HEK293 (cell line): Measurements from ENCODE around the gene AP1S1.
A peak's percentile ranks its signal among the peaks of the same experiment; 100 is the strongest.

ENCODE experiments used
- GLI2 ChIP-seq: fragments of 450-650 bp; formaldehyde crosslinking; IDR thresholded peaks from 2 replicates; pipeline ENCODE4; 2017; ENCODE audit warnings: missing biosample characterization, missing genetic modification characterization, low read depth, borderline replicate concordance
- OSR2 ChIP-seq: fragments of 450-650 bp; formaldehyde crosslinking; IDR thresholded peaks from 2 replicates; pipeline ENCODE4 v1.5.1; 2016; ENCODE audit warnings: missing biosample characterization, missing genetic modification characterization
- ZBTB8A ChIP-seq: fragments of 450-650 bp; formaldehyde crosslinking; IDR thresholded peaks from 2 replicates; pipeline ENCODE4 v1.5.1; 2016; ENCODE audit warnings: missing biosample characterization, missing genetic modification characterization
- ZIC2 ChIP-seq: fragments of 450-650 bp; formaldehyde crosslinking; IDR thresholded peaks from 2 replicates; pipeline ENCODE4 v1.5.1; 2016; ENCODE audit warnings: missing biosample characterization, missing genetic modification characterization
- ZNF10 ChIP-seq: fragments of 450-650 bp; formaldehyde crosslinking; IDR thresholded peaks from 2 replicates; pipeline ENCODE4 v1.5.1; 2017; ENCODE audit warnings: missing biosample characterization, missing genetic modification characterization
- ZNF133 ChIP-seq: fragments of 450-650 bp; formaldehyde crosslinking; IDR thresholded peaks from 2 replicates; pipeline ENCODE4 v1.5.1; 2016; ENCODE audit warnings: missing biosample characterization, missing genetic modification characterization
- ZNF175 ChIP-seq: fragments of 450-650 bp; formaldehyde crosslinking; IDR thresholded peaks from 2 replicates; pipeline ENCODE4 v1.5.1; 2016; ENCODE audit warnings: missing biosample characterization, missing genetic modification characterization
- ZNF2 ChIP-seq: fragments of 450-650 bp; formaldehyde crosslinking; IDR thresholded peaks from 2 replicates; pipeline ENCODE4 v1.5.1; 2016; ENCODE audit warnings: missing biosample characterization, missing genetic modification characterization
- ZNF214 ChIP-seq: fragments of 450-650 bp; formaldehyde crosslinking; IDR thresholded peaks from 2 replicates; pipeline ENCODE4 v1.5.1; 2017; ENCODE audit warnings: missing biosample characterization, mild to moderate bottlenecking, missing genetic modification characterization, borderline replicate concordance
- ZNF24 ChIP-seq: fragments of 450-650 bp; formaldehyde crosslinking; IDR thresholded peaks from 2 replicates; pipeline ENCODE4 v1.5.1; 2016; ENCODE audit warnings: missing biosample characterization, missing genetic modification characterization
- ZNF274 ChIP-seq, 2 experiments: fragments of 200-500 bp in 1 of 2; fragments of 450-650 bp in 1 of 2; sonication (Bioruptor generic) in 1 of 2; formaldehyde crosslinking in 1 of 2; IDR thresholded peaks; 2 replicates each; pipeline versions ENCODE4 v1.5.1 to v1.6.1; 2014 to 2016; ENCODE audit warnings: borderline replicate concordance in 1 of 2, inconsistent platforms in 1 of 2, low read length in 1 of 2, missing biosample characterization in 1 of 2, missing genetic modification characterization in 1 of 2
- ZNF292 ChIP-seq: fragments of 450-650 bp; formaldehyde crosslinking; IDR thresholded peaks from 2 replicates; pipeline ENCODE4 v1.5.1; 2016; ENCODE audit warnings: low read depth, missing biosample characterization, missing genetic modification characterization, borderline replicate concordance
- ZNF366 ChIP-seq: fragments of 450-650 bp; formaldehyde crosslinking; conservative IDR thresholded peaks from 2 replicates; pipeline ENCODE4 v1.5.1; 2016; ENCODE audit warnings: missing biosample characterization, missing genetic modification characterization
- ZNF391 ChIP-seq: fragments of 450-650 bp; formaldehyde crosslinking; IDR thresholded peaks from 2 replicates; pipeline ENCODE4 v1.5.1; 2016; ENCODE audit warnings: low read depth, missing biosample characterization, missing genetic modification characterization, borderline replicate concordance
- ZNF433 ChIP-seq: fragments of 450-650 bp; formaldehyde crosslinking; IDR thresholded peaks from 2 replicates; pipeline ENCODE4 v1.5.1; 2016; ENCODE audit warnings: missing biosample characterization, missing genetic modification characterization, low read depth
- ZNF449 ChIP-seq: fragments of 450-650 bp; formaldehyde crosslinking; IDR thresholded peaks from 2 replicates; pipeline ENCODE4 v1.5.1; 2017; ENCODE audit warnings: missing biosample characterization, mild to moderate bottlenecking, missing genetic modification characterization, moderate library complexity
- ZNF473 ChIP-seq: fragments of 450-650 bp; formaldehyde crosslinking; IDR thresholded peaks from 2 replicates; pipeline ENCODE4 v1.5.1; 2017; ENCODE audit warnings: missing biosample characterization, missing genetic modification characterization
- ZNF48 ChIP-seq: fragments of 450-650 bp; formaldehyde crosslinking; IDR thresholded peaks from 2 replicates; pipeline ENCODE4 v1.5.1; 2016; ENCODE audit warnings: missing biosample characterization, missing genetic modification characterization
- ZNF530 ChIP-seq: fragments of 450-650 bp; formaldehyde crosslinking; IDR thresholded peaks from 2 replicates; pipeline ENCODE4 v1.5.1; 2016; ENCODE audit warnings: low read depth, missing biosample characterization, missing genetic modification characterization
- ZNF544 ChIP-seq: fragments of 450-650 bp; formaldehyde crosslinking; IDR thresholded peaks from 2 replicates; pipeline ENCODE4 v1.5.0; 2017; ENCODE audit warnings: missing biosample characterization, missing genetic modification characterization
- ZNF558 ChIP-seq: fragments of 450-650 bp; formaldehyde crosslinking; IDR thresholded peaks from 2 replicates; pipeline ENCODE4 v1.5.1; 2016; ENCODE audit warnings: missing biosample characterization, missing genetic modification characterization
- ZNF571 ChIP-seq: fragments of 450-650 bp; formaldehyde crosslinking; IDR thresholded peaks from 2 replicates; pipeline ENCODE4 v1.5.0; 2017; ENCODE audit warnings: missing biosample characterization, missing genetic modification characterization
- ZNF645 ChIP-seq: fragments of 450-650 bp; formaldehyde crosslinking; IDR thresholded peaks from 2 replicates; pipeline ENCODE4; 2016; ENCODE audit warnings: missing biosample characterization, missing genetic modification characterization
- ZNF654 ChIP-seq: fragments of 450-650 bp; formaldehyde crosslinking; IDR thresholded peaks from 2 replicates; pipeline ENCODE4 v1.5.1; 2016; ENCODE audit warnings: low read depth, missing biosample characterization, missing genetic modification characterization
- ZNF658 ChIP-seq: fragments of 450-650 bp; formaldehyde crosslinking; IDR thresholded peaks from 2 replicates; pipeline ENCODE4; 2016; ENCODE audit warnings: missing biosample characterization, missing genetic modification characterization
- ZSCAN5A ChIP-seq: fragments of 450-650 bp; formaldehyde crosslinking; IDR thresholded peaks from 2 replicates; pipeline ENCODE4 v1.5.1; 2016; ENCODE audit warnings: missing biosample characterization, missing genetic modification characterization
- TF ChIP-seq, protein P1 (sequence below): fragments of 450-650 bp; formaldehyde crosslinking; IDR thresholded peaks from 2 replicates; pipeline ENCODE4 v1.5.1; 2017; ENCODE audit warnings: missing biosample characterization, missing genetic modification characterization
- TF ChIP-seq, protein P2 (sequence below): fragments of 450-650 bp; formaldehyde crosslinking; IDR thresholded peaks from 2 replicates; pipeline ENCODE4 v1.5.1; 2016; ENCODE audit warnings: missing biosample characterization, missing genetic modification characterization
- TF ChIP-seq, protein P3 (sequence below): fragments of 450-650 bp; formaldehyde crosslinking; IDR thresholded peaks from 2 replicates; pipeline ENCODE4 v1.5.1; 2016; ENCODE audit warnings: missing biosample characterization, missing genetic modification characterization
- TF ChIP-seq, protein P4 (sequence below): fragments of 450-650 bp; formaldehyde crosslinking; IDR thresholded peaks from 2 replicates; pipeline ENCODE4 v1.5.1; 2016; ENCODE audit warnings: missing biosample characterization, missing genetic modification characterization

AP1S1 gene

GRCh38 chr7:101153969-101154692 lies at the start of gene AP1S1 (continued):
- no peak for TF ChIP-seq ZNF473 (tag by site-specific recombination)
- no peak for TF ChIP-seq ZNF48
- no peak for TF ChIP-seq ZNF530 (tag by site-specific recombination)
- TF ChIP-seq ZNF571 (tag by site-specific recombination): no peak
- no peak for TF ChIP-seq ZNF175 (tag by site-specific recombination)
- peak; percentile 33; the same call in 1 of the 2 replicates for TF ChIP-seq ZNF2
- TF ChIP-seq, protein P1, sequence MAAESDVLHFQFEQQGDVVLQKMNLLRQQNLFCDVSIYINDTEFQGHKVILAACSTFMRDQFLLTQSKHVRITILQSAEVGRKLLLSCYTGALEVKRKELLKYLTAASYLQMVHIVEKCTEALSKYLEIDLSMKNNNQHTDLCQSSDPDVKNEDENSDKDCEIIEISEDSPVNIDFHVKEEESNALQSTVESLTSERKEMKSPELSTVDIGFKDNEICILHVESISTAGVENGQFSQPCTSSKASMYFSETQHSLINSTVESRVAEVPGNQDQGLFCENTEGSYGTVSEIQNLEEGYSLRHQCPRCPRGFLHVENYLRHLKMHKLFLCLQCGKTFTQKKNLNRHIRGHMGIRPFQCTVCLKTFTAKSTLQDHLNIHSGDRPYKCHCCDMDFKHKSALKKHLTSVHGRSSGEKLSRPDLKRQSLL (tag by site-specific recombination): no peak
- TF ChIP-seq ZNF10 (tag by site-specific recombination): no peak
- no peak for TF ChIP-seq ZNF449 (tag by site-specific recombination)
- TF ChIP-seq ZNF292: no peak
- TF ChIP-seq, protein P2, sequence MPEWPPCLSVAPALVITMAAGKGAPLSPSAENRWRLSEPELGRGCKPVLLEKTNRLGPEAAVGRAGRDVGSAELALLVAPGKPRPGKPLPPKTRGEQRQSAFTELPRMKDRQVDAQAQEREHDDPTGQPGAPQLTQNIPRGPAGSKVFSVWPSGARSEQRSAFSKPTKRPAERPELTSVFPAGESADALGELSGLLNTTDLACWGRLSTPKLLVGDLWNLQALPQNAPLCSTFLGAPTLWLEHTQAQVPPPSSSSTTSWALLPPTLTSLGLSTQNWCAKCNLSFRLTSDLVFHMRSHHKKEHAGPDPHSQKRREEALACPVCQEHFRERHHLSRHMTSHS (tag by site-specific recombination): no peak
- TF ChIP-seq ZBTB8A (tag by site-specific recombination): peak; percentile 75
- TF ChIP-seq ZSCAN5A (tag by site-specific recombination): no peak
- TF ChIP-seq, protein P3, sequence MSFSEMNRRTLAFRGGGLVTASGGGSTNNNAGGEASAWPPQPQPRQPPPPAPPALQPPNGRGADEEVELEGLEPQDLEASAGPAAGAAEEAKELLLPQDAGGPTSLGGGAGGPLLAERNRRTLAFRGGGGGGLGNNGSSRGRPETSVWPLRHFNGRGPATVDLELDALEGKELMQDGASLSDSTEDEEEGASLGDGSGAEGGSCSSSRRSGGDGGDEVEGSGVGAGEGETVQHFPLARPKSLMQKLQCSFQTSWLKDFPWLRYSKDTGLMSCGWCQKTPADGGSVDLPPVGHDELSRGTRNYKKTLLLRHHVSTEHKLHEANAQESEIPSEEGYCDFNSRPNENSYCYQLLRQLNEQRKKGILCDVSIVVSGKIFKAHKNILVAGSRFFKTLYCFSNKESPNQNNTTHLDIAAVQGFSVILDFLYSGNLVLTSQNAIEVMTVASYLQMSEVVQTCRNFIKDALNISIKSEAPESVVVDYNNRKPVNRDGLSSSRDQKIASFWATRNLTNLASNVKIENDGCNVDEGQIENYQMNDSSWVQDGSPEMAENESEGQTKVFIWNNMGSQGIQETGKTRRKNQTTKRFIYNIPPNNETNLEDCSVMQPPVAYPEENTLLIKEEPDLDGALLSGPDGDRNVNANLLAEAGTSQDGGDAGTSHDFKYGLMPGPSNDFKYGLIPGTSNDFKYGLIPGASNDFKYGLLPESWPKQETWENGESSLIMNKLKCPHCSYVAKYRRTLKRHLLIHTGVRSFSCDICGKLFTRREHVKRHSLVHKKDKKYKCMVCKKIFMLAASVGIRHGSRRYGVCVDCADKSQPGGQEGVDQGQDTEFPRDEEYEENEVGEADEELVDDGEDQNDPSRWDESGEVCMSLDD (tag by site-specific recombination): no peak
- 0 out of 2 replicates have a peak, but pooled peaks have one; percentile 14 for TF ChIP-seq ZNF558 (tag by site-specific recombination)
- no peak for TF ChIP-seq ZNF544 (tag by site-specific recombination)
- TF ChIP-seq ZNF214 (tag by site-specific recombination): no peak
- no peak for TF ChIP-seq ZNF645 (tag by site-specific recombination)
- TF ChIP-seq ZNF133 (tag by site-specific recombination): no peak
- TF ChIP-seq ZNF433 (tag by site-specific recombination): no peak
- no peak for TF ChIP-seq ZNF654 (tag by site-specific recombination)
- TF ChIP-seq, protein P4, sequence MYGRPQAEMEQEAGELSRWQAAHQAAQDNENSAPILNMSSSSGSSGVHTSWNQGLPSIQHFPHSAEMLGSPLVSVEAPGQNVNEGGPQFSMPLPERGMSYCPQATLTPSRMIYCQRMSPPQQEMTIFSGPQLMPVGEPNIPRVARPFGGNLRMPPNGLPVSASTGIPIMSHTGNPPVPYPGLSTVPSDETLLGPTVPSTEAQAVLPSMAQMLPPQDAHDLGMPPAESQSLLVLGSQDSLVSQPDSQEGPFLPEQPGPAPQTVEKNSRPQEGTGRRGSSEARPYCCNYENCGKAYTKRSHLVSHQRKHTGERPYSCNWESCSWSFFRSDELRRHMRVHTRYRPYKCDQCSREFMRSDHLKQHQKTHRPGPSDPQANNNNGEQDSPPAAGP (tag by site-specific recombination): no peak; the same call in 1 of the 2 replicates
- TF ChIP-seq GLI2 (tag by site-specific recombination): no peak
- TF ChIP-seq OSR2: no peak
- no peak for TF ChIP-seq ZNF274 (IDR thresholded peaks at IDR 0.05; ENCODE audit: low read length)
- no peak for TF ChIP-seq ZNF274 (tag by site-specific recombination; IDR thresholded peaks at IDR 0.05; ENCODE audit: borderline replicate concordance)
- TF ChIP-seq ZNF24 (tag by site-specific recombination): 0 out of 2 replicates have a peak, but pooled peaks have one; percentile 20
- no peak for TF ChIP-seq ZNF658 (tag by site-specific recombination)
- TF ChIP-seq ZIC2 (tag by site-specific recombination): peak; percentile 60
- peak; percentile 86 for TF ChIP-seq ZNF366 (tag by site-specific recombination)
- TF ChIP-seq ZNF391 (tag by site-specific recombination): no peak
